ENCODE data around the gene RGS11. TPM values are rescaled to one million over a fixed set of nuclear protein-coding genes. Genes with fewer than 3 reads are reported as not detected.

RGS11 gene
- total and polyA plus RNA-seq, 12 donors, result 0.83 to 98.6 (median 6.1) TPM

GRCh38 chr16:275041-275641 lies 603 bp downstream of the RGS11 start:
- H3K4me1 ChIP-seq (replicated peaks in 1 of 2), result peaks cover 0 to 5% of the 10 kb centered on the region in 2 donors
- intact Hi-C loops (cut with DNase I), result no loop called here
- TF ChIP-seq CTCF (IDR thresholded peaks at IDR 0.05) (no peak), POLR2A (IDR thresholded peaks at IDR 0.05) (no peak)
- peaks cover 9% of the 10 kb centered on the region for H3K27me3 ChIP-seq
- 5 to 19% (median 5%) methylated on average over 16 to 58 of the region's 58 CpGs; no CpG with 5 or more reads in 1 of the 4 donors for WGBS, 4 donors
- no peaks in the 10 kb centered on the region for H3K36me3 ChIP-seq (replicated peaks in 1 of 2)
- no peaks in the 10 kb centered on the region for H3K9me3 ChIP-seq (replicated peaks in 1 of 3)
- H3K27ac ChIP-seq, result no peak overlapping the region
- peak overlapping the region in 1 of 4 donors; percentile 57 for H3K4me3 ChIP-seq
- DNase-seq, result no peak

GRCh38 chr16:273547-274421 lies 2.0 kb downstream of the RGS11 start:
- Histone ChIP-seq H3K27ac (no peak overlapping the region), H3K4me3 (no peak overlapping the region), H3K27me3 (peaks cover 6% of the 10 kb centered on the region), H3K36me3 (replicated peaks in 1 of 2) (no peaks in the 10 kb centered on the region), H3K9me3 (replicated peaks in 1 of 3) (no peaks in the 10 kb centered on the region), H3K4me1 (replicated peaks in 1 of 2) (peaks cover 0 to 5% of the 10 kb centered on the region in 2 donors)
- WGBS, 4 donors, result 79 to 86% (median 81%) methylated on average over 5 to 30 of the region's 30 CpGs
- intact Hi-C loops (cut with DNase I), result no loop called here
- TF ChIP-seq CTCF (IDR thresholded peaks at IDR 0.05), result no peak
- TF ChIP-seq POLR2A (IDR thresholded peaks at IDR 0.05), result no peak
- no peak for DNase-seq

GRCh38 chr16:272633-273546 lies 2.9 kb downstream of the RGS11 start:
- peaks cover 6% of the 10 kb centered on the region for H3K27me3 ChIP-seq
- WGBS, 4 donors, result 74 to 86% (median 78%) methylated on average over 16 to 36 of the region's 36 CpGs
- H3K27ac ChIP-seq, result no peak overlapping the region
- H3K4me3 ChIP-seq, result no peak overlapping the region
- no peak for TF ChIP-seq POLR2A (IDR thresholded peaks at IDR 0.05)
- no peaks in the 10 kb centered on the region for H3K36me3 ChIP-seq (replicated peaks in 1 of 2)
- H3K4me1 ChIP-seq (replicated peaks in 1 of 2), result peaks cover 0 to 5% of the 10 kb centered on the region in 2 donors
- H3K9me3 ChIP-seq (replicated peaks in 1 of 3), result no peaks in the 10 kb centered on the region
- intact Hi-C loops (cut with DNase I), result no loop called here
- DNase-seq, result no peak

- TF ChIP-seq POLR2A (IDR thresholded peaks at IDR 0.05) (no peak), CTCF (IDR thresholded peaks at IDR 0.05) (no peak)
- no peak overlapping the region for H3K4me3 ChIP-seq
- 83 to 89% (median 85%) methylated on average over 5 to 34 of the region's 34 CpGs for WGBS, 4 donors
- intact Hi-C loops (cut with DNase I), result no loop called here
- no peak for DNase-seq
- no peaks in the 10 kb centered on the region for H3K36me3 ChIP-seq (replicated peaks in 1 of 2)
- H3K9me3 ChIP-seq (replicated peaks in 1 of 3), result no peaks in the 10 kb centered on the region
- peaks cover 0 to 5% of the 10 kb centered on the region in 2 donors for H3K4me1 ChIP-seq (replicated peaks in 1 of 2)
- H3K27ac ChIP-seq, result no peak overlapping the region
- peaks cover 6% of the 10 kb centered on the region for H3K27me3 ChIP-seq
These were observed 5.1 kb downstream of the RGS11 start for GRCh38 chr16:270381-271255.
